ENCODE results near the gene FCGR3A. TPM values are rescaled to one million over a fixed set of nuclear protein-coding genes. Genes with fewer than 3 reads are reported as not detected.
A peak's percentile ranks its signal among the peaks of the same experiment; 100 is the strongest.
"Not testable (repeated sequence)": the region's sequence is repeated elsewhere in the genome, so short reads cannot be mapped to it uniquely, and the experiment has no call there.

The FCGR3A gene
- polyA plus RNA-seq, 1 donor: 1.1 TPM

DNA sequence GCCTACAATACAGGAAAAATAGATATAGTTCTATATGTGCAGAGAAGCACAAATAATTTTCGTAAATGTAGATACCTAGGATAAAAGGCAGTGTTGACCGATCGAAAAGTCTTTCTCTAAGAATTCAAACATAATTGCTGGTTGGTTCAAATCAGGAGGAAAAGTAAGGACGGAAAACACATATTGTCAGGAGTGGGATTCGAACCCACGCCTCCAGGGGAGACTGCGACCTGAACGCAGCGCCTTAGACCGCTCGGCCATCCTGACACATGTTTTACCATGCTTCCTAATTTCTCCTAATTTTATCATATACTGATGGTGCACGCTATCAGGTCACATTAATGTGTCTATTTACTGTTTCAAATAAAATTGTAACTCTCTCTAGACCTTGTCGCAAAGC, 19.5 kb downstream of the FCGR3A start:
- not testable (repeated sequence) for DNase-seq

GRCh38 chr1:161529463-161530104, 20.0 kb downstream of the FCGR3A start:
- not testable (repeated sequence) for DNase-seq

DNA sequence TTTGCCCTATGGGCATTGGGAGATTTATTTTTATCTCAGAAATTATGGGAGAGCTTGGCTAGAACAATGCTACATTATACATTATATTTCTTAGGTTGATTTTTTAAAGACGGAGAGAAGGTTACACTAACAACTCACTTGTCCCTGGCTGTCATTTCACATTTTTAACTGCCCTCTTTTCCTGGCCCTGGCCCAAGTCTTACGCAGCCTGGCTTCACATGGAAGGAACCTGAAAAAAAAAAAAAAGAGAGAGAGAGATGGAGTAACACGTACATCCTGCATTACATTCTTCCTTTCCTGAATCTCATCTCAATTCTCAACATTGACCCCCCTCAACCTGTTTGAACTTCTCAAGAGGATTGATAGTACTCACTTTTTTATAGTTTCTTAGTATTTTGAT, 21.1 kb downstream of the FCGR3A start:
- not testable (repeated sequence) for DNase-seq

DNA sequence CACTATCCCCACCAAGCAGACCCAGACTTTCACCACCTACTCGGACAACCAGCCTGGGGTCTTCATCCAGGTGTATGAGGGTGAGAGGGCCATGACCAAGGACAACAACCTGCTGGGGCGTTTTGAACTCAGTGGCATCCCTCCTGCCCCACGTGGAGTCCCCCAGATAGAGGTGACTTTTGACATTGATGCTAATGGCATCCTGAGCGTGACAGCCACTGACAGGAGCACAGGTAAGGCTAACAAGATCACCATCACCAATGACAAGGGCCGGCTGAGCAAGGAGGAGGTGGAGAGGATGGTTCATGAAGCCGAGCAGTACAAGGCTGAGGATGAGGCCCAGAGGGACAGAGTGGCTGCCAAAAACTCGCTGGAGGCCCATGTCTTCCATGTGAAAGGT, 23.7 kb downstream of the FCGR3A start:
- DNase-seq: not testable (repeated sequence)

- not testable (repeated sequence) for DNase-seq
Observed at GRCh38 chr1:161525321-161525720, 24.3 kb downstream of the FCGR3A start.

GRCh38 chr1:161524742-161525291, 24.8 kb downstream of the FCGR3A start:
- not testable (repeated sequence) for DNase-seq

GRCh38 chr1:161523817-161524741, 25.5 kb downstream of the FCGR3A start, which contains the start of gene HSPA6:
HSPA6 (plus strand) TSS chr1:161524540; CDS start chr1:161524659, 119 bp downstream.
- peak; percentile 86 for DNase-seq

GRCh38 chr1:161523041-161523816, 26.4 kb downstream of the FCGR3A start:
- DNase-seq: not testable (repeated sequence)

DNA sequence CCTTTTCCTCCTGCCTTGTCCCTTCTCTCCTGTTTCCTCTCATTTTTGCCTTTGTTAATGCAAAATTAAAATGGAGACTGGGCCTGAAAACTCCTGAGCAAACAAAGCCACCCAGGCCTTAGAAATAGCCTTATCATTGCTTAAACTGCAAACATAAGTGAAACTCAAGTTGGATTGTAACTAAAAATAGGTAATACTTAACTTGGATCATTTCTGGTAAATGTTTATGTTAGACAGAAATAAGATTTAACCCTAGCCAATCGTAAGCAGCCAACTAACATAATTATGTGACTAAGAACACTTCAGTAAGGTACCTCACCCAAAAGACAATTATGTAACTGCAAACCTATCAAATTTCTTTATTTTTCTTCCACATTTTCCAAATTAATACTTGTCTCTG, 35.7 kb downstream of the FCGR3A start:
- DNase-seq: not testable (repeated sequence)

DNA sequence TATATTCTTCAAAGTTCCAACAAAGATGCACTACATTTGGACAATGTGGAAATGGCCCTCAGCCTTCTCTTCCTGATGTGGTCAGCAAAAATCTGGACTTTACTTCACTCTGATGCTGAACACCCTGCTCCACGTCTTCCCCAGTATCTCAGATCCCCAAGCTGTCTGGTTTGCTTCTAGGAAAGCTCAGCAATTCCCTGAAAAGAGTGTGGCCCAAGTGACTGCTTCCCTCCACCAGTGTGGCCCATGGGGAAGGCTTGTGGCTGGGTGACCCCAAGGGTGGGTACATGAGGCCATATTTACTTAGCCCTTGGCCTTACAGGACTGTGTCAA, 36.2 kb downstream of the FCGR3A start:
- not testable (repeated sequence) for DNase-seq

DNA sequence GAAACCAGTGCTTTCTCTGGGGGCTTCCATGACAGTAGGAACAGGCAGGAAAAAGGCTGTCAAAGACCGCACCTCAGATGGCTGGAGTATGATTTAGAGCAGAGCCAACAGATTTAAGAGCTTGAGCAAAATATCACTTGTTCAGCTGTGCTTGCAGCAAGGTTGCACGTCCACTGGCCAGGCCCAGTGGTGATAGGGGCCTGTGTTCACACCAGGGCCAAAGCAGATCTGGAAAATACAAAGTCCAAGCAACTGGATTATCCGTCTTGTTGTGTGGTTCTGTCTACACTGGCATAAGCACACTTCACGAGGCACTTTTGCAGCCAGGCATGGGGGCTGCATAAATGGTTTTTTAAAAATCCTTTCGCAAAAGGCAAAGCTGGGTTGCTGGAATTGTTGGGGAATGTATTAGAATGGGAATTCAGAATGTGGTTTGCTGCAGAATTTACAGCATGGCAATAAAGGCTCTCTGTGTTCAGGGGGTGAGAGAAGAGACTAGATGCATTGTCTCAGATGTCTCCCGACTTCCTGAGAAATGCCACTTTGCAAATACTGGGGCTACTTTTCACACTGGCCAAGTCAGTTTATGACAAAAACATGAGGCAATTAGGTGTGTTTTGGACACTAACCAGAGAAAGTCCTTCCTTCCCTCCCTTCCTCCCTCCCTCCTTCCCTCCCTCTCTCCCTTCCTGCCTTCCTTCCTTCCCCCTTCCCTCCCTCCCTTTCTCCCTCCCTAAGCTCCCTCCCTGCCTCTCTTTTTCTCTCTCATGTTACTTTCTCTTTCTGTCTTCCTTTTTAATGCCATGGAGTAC, 36.8 kb downstream of the FCGR3A start:
- DNase-seq: not testable (repeated sequence)

- DNase-seq: no peak
Observed at GRCh38 chr1:161511756-161512060, 37.9 kb downstream of the FCGR3A start.

DNA sequence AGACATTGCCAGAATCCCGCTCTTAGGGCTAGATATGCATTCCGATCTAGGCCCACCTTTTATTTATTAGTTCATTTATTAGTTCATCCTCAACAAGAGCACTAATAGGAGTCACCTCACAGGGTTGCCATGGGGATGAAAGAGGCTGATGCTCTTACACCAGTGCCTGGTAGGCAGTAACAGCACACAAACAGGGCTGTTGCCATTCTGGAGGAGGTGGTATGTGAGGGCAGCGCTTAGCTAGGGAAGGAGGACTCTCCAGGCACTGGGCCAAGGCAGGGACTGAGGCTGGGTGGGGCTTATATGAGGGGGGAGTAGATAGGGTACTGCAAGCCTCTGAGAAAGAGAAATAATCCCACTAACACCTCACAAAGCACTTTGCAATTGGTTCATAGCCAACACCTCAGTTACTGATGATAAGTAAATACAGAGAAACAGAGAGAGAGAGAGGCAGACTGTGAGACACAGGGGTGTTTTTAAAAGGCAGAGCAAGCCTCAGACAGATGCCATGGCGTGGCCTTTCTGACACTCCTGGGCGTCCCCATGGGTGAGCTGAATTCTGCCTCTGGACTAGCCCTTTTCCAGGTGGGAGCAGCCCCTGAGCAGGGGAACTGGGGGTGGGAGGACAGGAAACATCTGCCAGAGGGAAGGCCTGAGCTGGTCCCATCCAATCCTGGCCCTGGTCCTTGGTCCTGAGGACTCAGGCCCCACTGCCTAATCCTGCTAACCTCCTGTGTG, 38.4 kb downstream of the FCGR3A start:
- DNase-seq: no peak

DNA sequence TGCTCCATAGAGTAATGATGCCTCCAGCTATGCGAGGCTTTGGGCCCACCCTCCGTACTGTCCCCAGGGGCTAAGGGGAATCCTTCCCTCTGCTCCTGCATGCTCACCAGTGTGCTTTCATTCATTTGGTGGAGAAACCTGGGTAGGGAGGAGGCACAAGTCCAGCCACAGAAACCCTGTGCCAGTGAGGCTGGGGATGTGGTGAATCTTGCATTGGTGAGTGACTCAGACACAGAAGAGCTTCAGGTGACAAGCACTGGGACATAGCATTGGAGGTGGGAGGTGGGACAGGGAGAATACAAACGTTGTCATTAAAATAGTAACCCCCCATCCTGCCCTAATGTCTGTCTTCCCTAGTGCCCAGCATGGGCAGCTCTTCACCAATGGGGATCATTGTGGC, 39.1 kb downstream of the FCGR3A start:
- DNase-seq: no peak

GRCh38 chr1:161506336-161507223, 43.0 kb downstream of the FCGR3A start:
- no peak for DNase-seq

GRCh38 chr1:161505686-161506085, 43.9 kb downstream of the FCGR3A start:
- no peak for DNase-seq

- DNase-seq: no peak
Observed at GRCh38 chr1:161503394-161503748, 46.2 kb downstream of the FCGR3A start.

DNA sequence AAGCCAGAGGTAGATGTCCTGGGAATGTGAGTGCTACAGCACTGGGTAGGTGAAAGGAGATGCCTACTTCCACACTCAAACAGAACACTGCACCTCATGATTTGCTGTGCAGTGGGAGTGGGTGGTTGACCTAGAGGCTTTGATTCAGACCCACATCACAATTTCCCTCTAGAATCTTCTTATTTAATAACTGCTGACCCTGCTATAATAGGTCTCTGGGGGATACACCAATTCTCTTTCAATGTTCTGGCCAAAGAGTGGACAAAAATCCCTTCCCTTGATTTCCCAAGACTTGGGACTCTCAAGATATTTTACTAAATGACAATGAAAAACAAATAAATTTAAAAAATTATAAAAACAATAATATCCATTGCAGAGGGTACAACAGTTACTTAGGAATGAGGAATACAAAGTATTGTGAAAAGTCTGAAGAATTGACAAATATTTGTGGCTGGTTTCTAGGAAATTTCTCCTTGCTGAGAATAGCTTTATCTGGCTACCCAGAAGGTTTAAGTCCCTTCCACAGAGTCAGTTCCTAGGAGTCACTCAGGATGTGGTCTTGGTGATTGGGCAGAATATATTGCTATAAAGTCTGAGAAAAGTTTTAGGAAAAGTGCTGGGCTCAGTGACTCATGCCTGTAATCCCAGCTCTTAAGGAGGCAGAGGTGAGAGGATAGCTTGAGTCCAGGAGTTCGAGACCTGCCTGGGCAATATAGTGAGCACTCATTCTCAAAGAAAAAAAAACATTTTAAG, 46.8 kb downstream of the FCGR3A start:
- no peak for DNase-seq

GRCh38 chr1:161502181-161502580, 47.4 kb downstream of the FCGR3A start:
- no peak for DNase-seq

Data from left kidney (tissue), 2 donors.